Stimulated activated CD8-positive, alpha-beta memory T cell treated with anti-CD3 and anti-CD28 coated beads, Interleukin-4, amount 100 ng/mL, for 1 hour (primary cell): ENCODE results near the gene DHRS3.
"Not testable (repeated sequence)": the region's sequence is repeated elsewhere in the genome, so short reads cannot be mapped to it uniquely, and the experiment has no call there.

Experiments used
- DNase-seq, 2 donors: peaks; one replicate each; pipeline ENCODE4 v3.0.0-alpha.2; 2020; ENCODE audit warnings: low read depth in 2 of 2, low spot score in 1 of 2

DHRS3 gene

GRCh38 chr1:12617901-12618660 lies at the start of gene DHRS3:
Gene DHRS3, minus strand, starts transcription at chr1:12618210. Its CDS starts 862 bp downstream, at chr1:12617348.
- DNase-seq: peak in 1 of 2 donors; percentile 40

- DNase-seq: no peak
Measured at GRCh38 chr1:12666141-12666735, 48.2 kb upstream of the DHRS3 start.

GRCh38 chr1:12665511-12665910 lies 47.5 kb upstream of the DHRS3 start:
- DNase-seq: no peak

- no peak for DNase-seq
Measured at GRCh38 chr1:12662556-12662955, 44.5 kb upstream of the DHRS3 start.

- no peak for DNase-seq
Measured at GRCh38 chr1:12661606-12662219, 43.7 kb upstream of the DHRS3 start.

GRCh38 chr1:12658531-12659453 lies 40.8 kb upstream of the DHRS3 start:
- peak; percentile 42 to 47 for DNase-seq

- not testable (repeated sequence) for DNase-seq
Measured at GRCh38 chr1:12657885-12658512, 40.0 kb upstream of the DHRS3 start.

- DNase-seq: no peak
Measured at GRCh38 chr1:12657060-12657884, 39.3 kb upstream of the DHRS3 start.

GRCh38 chr1:12656575-12656974 lies 38.6 kb upstream of the DHRS3 start:
- no peak for DNase-seq

- no peak for DNase-seq
Measured at GRCh38 chr1:12654657-12655056, 36.6 kb upstream of the DHRS3 start.

- no peak for DNase-seq
Measured at GRCh38 chr1:12654004-12654567, 36.1 kb upstream of the DHRS3 start.

GRCh38 chr1:12649971-12650421 lies 32.0 kb upstream of the DHRS3 start:
- DNase-seq: no peak

- DNase-seq: no peak
Measured at GRCh38 chr1:12648741-12649140, 30.7 kb upstream of the DHRS3 start.

GRCh38 chr1:12645401-12645800 lies 27.4 kb upstream of the DHRS3 start:
- DNase-seq: not testable (repeated sequence)

- no peak for DNase-seq
Measured at GRCh38 chr1:12644829-12645228, 26.8 kb upstream of the DHRS3 start.

GRCh38 chr1:12644237-12644636 lies 26.2 kb upstream of the DHRS3 start:
- no peak for DNase-seq

- DNase-seq: no peak
Measured at GRCh38 chr1:12643785-12644184, 25.8 kb upstream of the DHRS3 start, which contains the start of gene AADACL4. Gene AADACL4, plus strand, starts transcription at chr1:12644085. Its CDS starts 462 bp downstream, at chr1:12644547.

GRCh38 chr1:12643079-12643478 lies 25.1 kb upstream of the DHRS3 start:
- DNase-seq: no peak

- DNase-seq: no peak
Measured at GRCh38 chr1:12640958-12641272, 22.9 kb upstream of the DHRS3 start.
